OCI-LY7 (cell line): Measurements from ENCODE around the gene ISM1. TPM values are rescaled to one million over a fixed set of nuclear protein-coding genes. Genes with fewer than 3 reads are reported as not detected.

ENCODE experiments used
- BruUV-seq: library from RNA; stranded (reverse); fragments of 400-500 nt; replicated peaks from 2 replicates; lab custom pipeline; 2021; lab: Mats Ljungman, UMichigan
- CTCF ChIA-PET: fragments of 300-600 bp; sonication (Branson Sonifier 250); formaldehyde crosslinking; loops from one replicate; lab custom pipeline; 2022; ENCODE audit warnings: antibody characterized with exemption; ENCODE audit not compliant: unreplicated experiment; lab: Charles Lee
- POLR2A ChIA-PET: fragments of 300-600 bp; sonication (Branson Sonifier 250); formaldehyde crosslinking; loops from one replicate; lab custom pipeline; 2022; ENCODE audit warnings: antibody characterized with exemption; lab: Charles Lee
- DNase-seq: peaks from one replicate; pipeline ENCODE4 v3.0.0-alpha.2; 2015; ENCODE audit warnings: low spot score
- H2AFZ ChIP-seq: fragments of 200-600 bp; sonication (generic), shearing (Covaris generic); 2 replicates; pipeline ENCODE4 v1.6.1; 2014; ENCODE audit warnings: mild to moderate bottlenecking, antibody characterized with exemption, low read length, moderate library complexity
- H3K27ac ChIP-seq: fragments of 200-600 bp; sonication (generic); 2 replicates; pipeline ENCODE4 v1.5.1; 2014; ENCODE audit warnings: mixed run types, low read depth, mild to moderate bottlenecking, moderate library complexity, low read length, inconsistent platforms; ENCODE audit not compliant: poor library complexity, severe bottlenecking
- H3K36me3 ChIP-seq: fragments of 200-600 bp; sonication (generic); 2 replicates; pipeline ENCODE4 v1.6.1; 2014; ENCODE audit warnings: mild to moderate bottlenecking, antibody characterized with exemption, low read length, moderate library complexity, mixed read lengths; ENCODE audit not compliant: insufficient read depth
- H3K4me1 ChIP-seq: fragments of 200-600 bp; sonication (generic); 2 replicates; pipeline ENCODE4 v1.5.1; 2014; ENCODE audit warnings: mild to moderate bottlenecking, low read length; ENCODE audit not compliant: insufficient read depth, poor library complexity, severe bottlenecking
- H3K4me2 ChIP-seq: fragments of 200-600 bp; sonication (generic); 2 replicates; pipeline ENCODE4 v1.6.1; 2014; ENCODE audit warnings: mild to moderate bottlenecking, low read length
- H3K4me3 ChIP-seq: fragments of 200-600 bp; sonication (generic); 2 replicates; pipeline ENCODE4 v1.5.1; 2014; ENCODE audit warnings: mild to moderate bottlenecking, low read depth, low read length; ENCODE audit not compliant: poor library complexity, severe bottlenecking
- H3K79me2 ChIP-seq: fragments of 200-600 bp; sonication (generic); 2 replicates; pipeline ENCODE4 v1.6.1; 2016; ENCODE audit warnings: low read depth, mild to moderate bottlenecking, low read length, moderate library complexity, mixed read lengths; ENCODE audit not compliant: insufficient read depth
- H3K9me2 ChIP-seq: fragments of 200-600 bp; sonication (generic); 2 replicates; pipeline ENCODE4 v1.6.1; 2016; ENCODE audit warnings: mild to moderate bottlenecking, low read length, mixed read lengths; ENCODE audit not compliant: insufficient read depth
- H3K9me3 ChIP-seq: fragments of 200-600 bp; sonication (generic); 2 replicates; pipeline ENCODE4 v1.6.1; 2014; ENCODE audit warnings: mild to moderate bottlenecking, mixed run types, low read length, mixed read lengths
- H4K20me1 ChIP-seq: fragments of 200-600 bp; sonication (generic); 2 replicates; pipeline ENCODE4 v1.6.1; 2014; ENCODE audit warnings: mild to moderate bottlenecking, antibody characterized with exemption, low read length, moderate library complexity, mixed read lengths; ENCODE audit not compliant: insufficient read depth
- EZH2phosphoT487 ChIP-seq: fragments of 200-600 bp; sonication (generic); IDR thresholded peaks from 2 replicates; pipeline ENCODE4 v1.6.1; 2018; ENCODE audit warnings: low read depth, borderline replicate concordance, mild to moderate bottlenecking, mixed run types, antibody characterized with exemption, low read length, moderate library complexity, mixed read lengths
- intact Hi-C: fragments of 100-400 bp; cut with micrococcal nuclease; formaldehyde crosslinking; loops from one replicate; pipeline ENCODE4 v1.10.0; 2022; ENCODE audit not compliant: unreplicated experiment
- total RNA-seq, 2 experiments: library from RNA; depleted of rRNA in 1 of 2; stranded (reverse); fragments of >200 nt in 1 of 2; shearing (Covaris generic) in 1 of 2; gene quantifications; 2 replicates each; pipeline ENCODE4 v1.2.3, GENCODE V29; 2014 to 2022
- TF ChIP-seq, protein P1 (sequence below): fragments of 200-600 bp; sonication (generic); conservative IDR thresholded peaks from 2 replicates; pipeline ENCODE4 v1.5.1; 2014; ENCODE audit warnings: mild to moderate bottlenecking, antibody characterized with exemption, low read length, moderate library complexity, mixed read lengths

The ISM1 gene
- total RNA-seq, 2 experiments from 2014 or later: not detected

DNA sequence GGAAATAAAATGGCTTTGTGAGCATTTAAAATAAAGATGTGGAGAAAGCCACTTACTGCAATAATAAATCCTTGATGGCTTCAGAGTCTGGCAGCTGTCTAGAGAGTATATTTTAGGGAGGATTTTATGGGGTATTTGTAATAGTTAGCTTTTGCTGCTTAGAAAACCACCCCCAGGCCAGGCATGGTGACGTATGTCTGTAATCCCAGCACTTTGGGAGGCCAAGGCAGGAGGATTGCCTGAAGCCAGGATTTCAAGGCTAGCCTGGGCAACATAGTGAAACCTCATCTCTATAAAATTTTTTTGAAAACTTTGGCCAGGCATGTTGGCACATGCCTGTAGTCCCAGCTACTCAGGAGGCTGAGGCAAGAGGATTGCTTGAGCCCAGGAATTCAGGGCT, 63.8 kb downstream of the ISM1 start:
- H3K4me2 ChIP-seq: no peak overlapping the region
- no peaks in the 10 kb centered on the region for H4K20me1 ChIP-seq
- H3K9me3 ChIP-seq: no peaks in the 10 kb centered on the region
- H3K9me2 ChIP-seq: no peaks in the 10 kb centered on the region
- H3K4me1 ChIP-seq: no peaks in the 10 kb centered on the region
- H3K4me3 ChIP-seq: no peak overlapping the region
- intact Hi-C loops: no loop called here
- H3K79me2 ChIP-seq: no peaks in the 10 kb centered on the region
- POLR2A ChIA-PET: interaction anchor here (0.6 kb wide), 1 partner anchor 12 kb away, joined by 4 read pairs; no protein-coding TSS in a partner anchor
- no peak overlapping the region for H2AFZ ChIP-seq
- BruUV-seq: no TSS peak
- TF ChIP-seq, protein P1, sequence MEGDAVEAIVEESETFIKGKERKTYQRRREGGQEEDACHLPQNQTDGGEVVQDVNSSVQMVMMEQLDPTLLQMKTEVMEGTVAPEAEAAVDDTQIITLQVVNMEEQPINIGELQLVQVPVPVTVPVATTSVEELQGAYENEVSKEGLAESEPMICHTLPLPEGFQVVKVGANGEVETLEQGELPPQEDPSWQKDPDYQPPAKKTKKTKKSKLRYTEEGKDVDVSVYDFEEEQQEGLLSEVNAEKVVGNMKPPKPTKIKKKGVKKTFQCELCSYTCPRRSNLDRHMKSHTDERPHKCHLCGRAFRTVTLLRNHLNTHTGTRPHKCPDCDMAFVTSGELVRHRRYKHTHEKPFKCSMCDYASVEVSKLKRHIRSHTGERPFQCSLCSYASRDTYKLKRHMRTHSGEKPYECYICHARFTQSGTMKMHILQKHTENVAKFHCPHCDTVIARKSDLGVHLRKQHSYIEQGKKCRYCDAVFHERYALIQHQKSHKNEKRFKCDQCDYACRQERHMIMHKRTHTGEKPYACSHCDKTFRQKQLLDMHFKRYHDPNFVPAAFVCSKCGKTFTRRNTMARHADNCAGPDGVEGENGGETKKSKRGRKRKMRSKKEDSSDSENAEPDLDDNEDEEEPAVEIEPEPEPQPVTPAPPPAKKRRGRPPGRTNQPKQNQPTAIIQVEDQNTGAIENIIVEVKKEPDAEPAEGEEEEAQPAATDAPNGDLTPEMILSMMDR: no peak
- no peak for TF ChIP-seq EZH2phosphoT487
- CTCF ChIA-PET: no interaction called here
- no peak overlapping the region for H3K27ac ChIP-seq
- H3K36me3 ChIP-seq: no peaks in the 10 kb centered on the region
- DNase-seq: no peak

DNA sequence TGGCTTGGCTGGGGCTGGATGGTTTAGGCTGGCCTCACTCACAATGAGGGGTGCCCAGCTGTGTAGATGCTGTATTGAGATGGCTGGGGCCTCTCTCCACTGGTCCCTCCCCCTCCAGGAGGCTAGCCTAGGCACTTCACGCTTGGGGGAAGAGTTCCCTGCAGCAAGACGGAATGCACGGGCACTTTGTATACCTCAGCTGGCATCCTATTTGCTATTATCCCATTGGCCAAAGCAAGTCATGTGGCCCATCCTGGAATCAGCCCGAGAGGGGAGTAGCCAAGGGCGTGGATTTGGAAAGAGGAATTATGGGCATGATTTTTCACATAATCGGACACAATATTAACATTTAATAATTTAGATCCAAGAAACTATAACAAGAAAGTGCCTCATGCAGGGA, 64.3 kb downstream of the ISM1 start:
- no peak for TF ChIP-seq EZH2phosphoT487
- TF ChIP-seq, protein P1: no peak
- Histone ChIP-seq H3K9me2 (no peaks in the 10 kb centered on the region), H3K36me3 (no peaks in the 10 kb centered on the region), H3K27ac (no peak overlapping the region), H3K79me2 (no peaks in the 10 kb centered on the region), H3K4me2 (no peak overlapping the region), H3K4me3 (no peak overlapping the region), H3K4me1 (no peaks in the 10 kb centered on the region), H2AFZ (no peak overlapping the region), H4K20me1 (no peaks in the 10 kb centered on the region), H3K9me3 (no peaks in the 10 kb centered on the region)
- BruUV-seq: no TSS peak
- intact Hi-C loops: no loop called here
- no peak for DNase-seq
- POLR2A ChIA-PET: interaction anchor here (0.6 kb wide), 3 partner anchors 12 to 1558 kb away, joined by 3 to 9 read pairs (median 4); no protein-coding TSS in a partner anchor
- CTCF ChIA-PET: no interaction called here

DNA sequence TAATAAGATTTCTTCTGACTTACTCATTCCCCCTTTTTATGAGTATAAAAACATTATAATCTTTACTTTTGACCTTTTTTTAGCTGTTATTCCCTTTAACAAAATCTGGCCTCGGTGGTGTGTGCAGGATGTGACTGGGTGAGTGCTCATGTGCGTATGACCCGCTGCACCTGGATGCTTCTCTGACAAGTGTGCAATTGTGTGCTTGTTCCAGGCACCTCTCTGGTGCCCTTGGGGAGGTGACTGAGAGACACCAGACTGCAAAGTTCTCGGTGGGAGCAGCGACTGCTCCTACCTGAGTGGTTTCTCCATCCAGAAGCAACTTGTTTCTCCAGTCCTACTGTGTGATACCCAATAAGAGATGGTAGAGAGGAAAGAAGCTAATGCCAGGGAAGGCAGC, 65.0 kb downstream of the ISM1 start:
- Histone ChIP-seq H3K79me2 (no peaks in the 10 kb centered on the region), H3K4me3 (no peak overlapping the region), H3K27ac (no peak overlapping the region), H3K9me3 (no peaks in the 10 kb centered on the region), H3K9me2 (no peaks in the 10 kb centered on the region), H3K4me1 (no peaks in the 10 kb centered on the region), H2AFZ (no peak overlapping the region), H3K4me2 (no peak overlapping the region), H4K20me1 (no peaks in the 10 kb centered on the region), H3K36me3 (no peaks in the 10 kb centered on the region)
- BruUV-seq: no TSS peak
- CTCF ChIA-PET: no interaction called here
- no peak for DNase-seq
- TF ChIP-seq, protein P1: no peak
- TF ChIP-seq EZH2phosphoT487: no peak
- POLR2A ChIA-PET: interaction anchor here (0.6 kb wide), 2 partner anchors 577 to 1557 kb away, joined by 3 to 9 read pairs; no protein-coding TSS in a partner anchor
- intact Hi-C loops: no loop called here
